H9 (cell line): Measurements from ENCODE around the gene LDB2. TPM values are rescaled to one million over a fixed set of nuclear protein-coding genes. Genes with fewer than 3 reads are reported as not detected.

Source experiments
- DNase-seq: peaks from one replicate; pipeline ENCODE4 v3.0.0-alpha.2; 2017
- H2AFZ ChIP-seq: one replicate; pipeline ENCODE4 v1.6.1; 2013; ENCODE audit warnings: mild to moderate bottlenecking, low read length, control low read depth, moderate library complexity
- H2AK5ac ChIP-seq: 2 replicates; pipeline ENCODE4 v1.6.1; 2013; ENCODE audit warnings: low read length, control low read depth, mixed read lengths; ENCODE audit not compliant: insufficient read length
- H2BK120ac ChIP-seq: one replicate; pipeline ENCODE4 v1.6.1; 2013; ENCODE audit warnings: low read depth, mild to moderate bottlenecking, low read length, control low read depth, inconsistent platforms; ENCODE audit not compliant: poor library complexity, severe bottlenecking
- H2BK12ac ChIP-seq: 2 replicates; pipeline ENCODE4 v1.6.1; 2013; ENCODE audit warnings: low read length, control low read depth, mixed read lengths, low read depth; ENCODE audit not compliant: insufficient read length
- H2BK15ac ChIP-seq: 2 replicates; pipeline ENCODE4 v1.6.1; 2013; ENCODE audit warnings: low read depth, low read length, control low read depth
- H2BK20ac ChIP-seq: one replicate; pipeline ENCODE4 v1.6.1; 2013; ENCODE audit warnings: low read depth, mild to moderate bottlenecking, low read length, control low read depth, inconsistent platforms; ENCODE audit not compliant: poor library complexity, severe bottlenecking
- H2BK5ac ChIP-seq: 2 replicates; pipeline ENCODE4 v1.6.1; 2013; ENCODE audit warnings: low read length, control low read depth, mixed read lengths; ENCODE audit not compliant: insufficient read length
- H3K14ac ChIP-seq: 2 replicates; pipeline ENCODE4 v1.6.1; 2013; ENCODE audit warnings: low read length, control low read depth; ENCODE audit not compliant: insufficient read depth
- H3K18ac ChIP-seq: 2 replicates; pipeline ENCODE4 v1.6.1; 2013; ENCODE audit warnings: low read depth, mild to moderate bottlenecking, mixed read lengths, low read length, control low read depth; ENCODE audit not compliant: insufficient read length
- H3K23ac ChIP-seq: 2 replicates; pipeline ENCODE4 v1.6.1; 2013; ENCODE audit warnings: low read length, control low read depth, mixed read lengths, low read depth; ENCODE audit not compliant: insufficient read length
- H3K23me2 ChIP-seq: 2 replicates; pipeline ENCODE4 v1.6.1; 2013; ENCODE audit warnings: low read depth, mild to moderate bottlenecking, mixed read lengths, low read length, control low read depth; ENCODE audit not compliant: insufficient read length, poor library complexity, severe bottlenecking
- H3K27ac ChIP-seq: 2 replicates; pipeline ENCODE4 v1.5.1; 2013; ENCODE audit warnings: low read length, control low read depth, mixed read lengths, low read depth; ENCODE audit not compliant: insufficient read length
- H3K27me3 ChIP-seq: 2 replicates; pipeline ENCODE4 v1.6.1; 2013; ENCODE audit warnings: low read length, control low read depth, inconsistent platforms; ENCODE audit not compliant: insufficient read depth
- H3K4ac ChIP-seq: 2 replicates; pipeline ENCODE4 v1.6.1; 2013; ENCODE audit warnings: low read depth, mild to moderate bottlenecking, control low read depth, inconsistent platforms, low read length, moderate library complexity
- H3K4me1 ChIP-seq: 2 replicates; pipeline ENCODE4 v1.6.1; 2013; ENCODE audit warnings: low read length, control low read depth, inconsistent platforms; ENCODE audit not compliant: insufficient read depth
- H3K4me2 ChIP-seq: 2 replicates; pipeline ENCODE4 v1.6.1; 2013; ENCODE audit warnings: low read length, control low read depth, mixed read lengths; ENCODE audit not compliant: insufficient read length, insufficient read depth
- H3K56ac ChIP-seq: 2 replicates; pipeline ENCODE4 v1.6.1; 2013; ENCODE audit warnings: low read depth, mild to moderate bottlenecking, mixed read lengths, low read length, control low read depth; ENCODE audit not compliant: insufficient read length
- H3K79me1 ChIP-seq: 2 replicates; pipeline ENCODE4 v1.6.1; 2013; ENCODE audit warnings: low read depth, mild to moderate bottlenecking, moderate library complexity, low read length, control low read depth, inconsistent platforms; ENCODE audit not compliant: insufficient read depth, poor library complexity, severe bottlenecking
- H3K79me2 ChIP-seq: 2 replicates; pipeline ENCODE4 v1.6.1; 2013; ENCODE audit warnings: low read length, control low read depth, inconsistent platforms; ENCODE audit not compliant: insufficient read depth
- H3K9ac ChIP-seq: 2 replicates; pipeline ENCODE4 v1.6.1; 2013; ENCODE audit warnings: low read length, control low read depth, mixed read lengths; ENCODE audit not compliant: insufficient read length; ENCODE audit errors: extremely low read depth
- H3K9me3 ChIP-seq: one replicate; pipeline ENCODE4 v1.6.1; 2013; ENCODE audit warnings: low read depth, low read length, inconsistent platforms; ENCODE audit not compliant: control insufficient read depth
- H3T11ph ChIP-seq: one replicate; pipeline ENCODE4 v1.6.1; 2013; ENCODE audit warnings: mild to moderate bottlenecking, low read length, control low read depth, inconsistent platforms
- H4K20me1 ChIP-seq: one replicate; pipeline ENCODE4 v1.6.1; 2013; ENCODE audit not compliant: control insufficient read depth, insufficient read length, insufficient read depth
- H4K5ac ChIP-seq: 2 replicates; pipeline ENCODE4 v1.6.1; 2013; ENCODE audit warnings: low read depth, mild to moderate bottlenecking, mixed read lengths, low read length, control low read depth; ENCODE audit not compliant: insufficient read length
- H4K8ac ChIP-seq: replicated peaks from 2 replicates; pipeline ENCODE4 v1.6.1; 2013; ENCODE audit warnings: low read length, control low read depth, mixed read lengths, low read depth; ENCODE audit not compliant: insufficient read length
- H4K91ac ChIP-seq: 2 replicates; pipeline ENCODE4 v1.6.1; 2013; ENCODE audit warnings: low read depth, mild to moderate bottlenecking, moderate library complexity, mixed read lengths, low read length, control low read depth; ENCODE audit not compliant: insufficient read length
- H3K27ac Mint-ChIP-seq, 3 experiments: 2 replicates in 2 of 3; 3 replicates in 1 of 3; pipeline ENCODE4 v1.8.0; 2020 to 2021; ENCODE audit warnings: mixed read lengths in 3 of 3, mild to moderate bottlenecking in 1 of 3, moderate library complexity in 1 of 3
- H3K27me3 Mint-ChIP-seq: 2 replicates; pipeline ENCODE4 v1.8.0; 2021; ENCODE audit warnings: low read depth, mild to moderate bottlenecking, moderate library complexity, mixed read lengths
- H3K36me3 Mint-ChIP-seq, 3 experiments: 2 replicates in 2 of 3; 3 replicates in 1 of 3; pipeline ENCODE4 v1.8.0; 2020 to 2021; ENCODE audit warnings: low read depth in 3 of 3, mixed read lengths in 3 of 3; ENCODE audit not compliant: insufficient read depth in 1 of 3
- H3K4me1 Mint-ChIP-seq, 2 experiments: 2 replicates each; pipeline ENCODE4 v1.8.0; 2020; ENCODE audit warnings: mixed read lengths in 2 of 2
- H3K4me3 Mint-ChIP-seq, 2 experiments: 2 replicates in 1 of 2; 3 replicates in 1 of 2; pipeline ENCODE4 v1.8.0; 2020 to 2021; ENCODE audit warnings: mild to moderate bottlenecking in 2 of 2, mixed read lengths in 2 of 2, moderate library complexity in 1 of 2
- H3K9me3 Mint-ChIP-seq, 2 experiments: 2 replicates in 1 of 2; 3 replicates in 1 of 2; pipeline ENCODE4 v1.8.0; 2020; ENCODE audit warnings: mild to moderate bottlenecking in 2 of 2, mixed read lengths in 2 of 2, moderate library complexity in 1 of 2
- CTCF ChIP-seq: fragments of 200-600 bp; sonication (generic); conservative IDR thresholded peaks from 3 replicates; pipeline ENCODE4 v1.8.0; 2021; ENCODE audit warnings: antibody characterized with exemption, mild to moderate bottlenecking
- WGBS: extraction: QIAGEN DNeasy Blood & Tissue Kit; methylation state at CpG from one replicate; pipeline ENCODE4 v1.1.7; 2013; ENCODE audit warnings: missing lambda C conversion rate, low lambda C conversion rate, mixed read lengths; ENCODE audit not compliant: insufficient read length; ENCODE audit errors: extremely low coverage; 5-methylcytosine and 5-hydroxymethylcytosine counted together
- total RNA-seq: library from RNA; stranded (reverse); gene quantifications from 2 replicates; pipeline ENCODE4 v1.2.1, GENCODE V29; 2021

Gene LDB2
- total RNA-seq, 1 experiment from 2014 or later = 22.5 TPM

- Histone ChIP-seq H3K14ac (no peak overlapping the region), H4K5ac (no peak overlapping the region), H3K27me3 (no peaks in the 10 kb centered on the region), H3T11ph (no peak overlapping the region), H2BK20ac (no peak overlapping the region), H3K9me3 (no peaks in the 10 kb centered on the region), H2BK12ac (no peak overlapping the region), H3K4me2 (no peak overlapping the region), H3K56ac (no peak overlapping the region), H3K79me2 (no peaks in the 10 kb centered on the region), H3K23me2 (no peaks in the 10 kb centered on the region), H3K9ac (no peak overlapping the region), H3K4me1 (no peaks in the 10 kb centered on the region), H4K91ac (no peak overlapping the region), H3K4ac (no peak overlapping the region), H2BK15ac (no peak overlapping the region), H2AFZ (no peak overlapping the region), H3K23ac (no peak overlapping the region), H3K79me1 (no peaks in the 10 kb centered on the region), H4K20me1 (no peaks in the 10 kb centered on the region), H2BK120ac (no peak overlapping the region), H2AK5ac (no peak overlapping the region), H2BK5ac (no peak overlapping the region), H3K27ac (no peak overlapping the region), H4K8ac (no peak overlapping the region), H3K18ac (no peak overlapping the region)
- Mint-ChIP-seq H3K4me3 (no peak overlapping the region), H3K27me3 (no peaks in the 10 kb centered on the region; the same call in 1 of the 2 replicates), H3K4me1 (no peaks in the 10 kb centered on the region), H3K27ac (no peak overlapping the region), H3K9me3 (no peaks in the 10 kb centered on the region), H3K36me3 (peaks cover 0 to 3% (median 0%) of the 10 kb centered on the region in 3 experiments; a peak in 3 of 7 replicates)
- no peak for DNase-seq
- WGBS = no CpG with 5 or more reads among the region's 3 CpGs
- no peak for TF ChIP-seq CTCF
Observed at GRCh38 chr4:16572161-16572560, 326.3 kb downstream of the LDB2 start.
